HG03064 (cell line): ENCODE measurements around the gene YBX3.

ENCODE experiments used
- ATAC-seq: cut with Tn5 transposase; IDR thresholded peaks from one replicate; pipeline ENCODE4 v1.9.1; 2021; ENCODE audit warnings: low read depth; ENCODE audit not compliant: unreplicated experiment

The YBX3 gene

GRCh38 chr12:10673659-10674384 is 49.3 kb downstream of the YBX3 start, which contains the start of gene STYK1:
TSS of gene STYK1 (minus strand) at chr12:10674052. CDS start at chr12:10634618, 39,434 bp downstream.
- peak; percentile 57 for ATAC-seq

- no peak for ATAC-seq
Observed at GRCh38 chr12:10672231-10672868, 50.8 kb downstream of the YBX3 start.

DNA sequence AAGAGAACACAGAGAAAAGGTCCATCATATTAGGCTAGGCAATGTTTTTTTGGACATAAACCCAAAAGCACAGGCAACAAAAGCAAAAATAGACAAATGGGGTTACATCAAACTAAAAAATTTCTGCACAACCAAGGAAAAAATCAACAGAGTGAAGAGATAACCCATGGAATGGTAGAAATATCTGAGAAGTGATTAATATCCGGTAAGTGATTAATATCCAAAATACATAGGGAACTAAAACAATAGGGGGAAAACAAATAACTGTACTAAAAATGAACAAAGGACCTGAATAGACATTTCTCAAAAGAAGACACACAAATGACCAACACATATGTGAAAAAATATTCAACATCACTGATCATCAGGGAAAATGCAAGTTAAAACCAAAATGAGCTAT is 53.6 kb downstream of the YBX3 start:
- no peak for ATAC-seq

- no peak for ATAC-seq
Observed at GRCh38 chr12:10668526-10668925, 54.6 kb downstream of the YBX3 start.

- ATAC-seq, result no peak
Observed at GRCh38 chr12:10667581-10667980, 55.5 kb downstream of the YBX3 start.

GRCh38 chr12:10664499-10664898 is 58.6 kb downstream of the YBX3 start:
- ATAC-seq, result no peak

DNA sequence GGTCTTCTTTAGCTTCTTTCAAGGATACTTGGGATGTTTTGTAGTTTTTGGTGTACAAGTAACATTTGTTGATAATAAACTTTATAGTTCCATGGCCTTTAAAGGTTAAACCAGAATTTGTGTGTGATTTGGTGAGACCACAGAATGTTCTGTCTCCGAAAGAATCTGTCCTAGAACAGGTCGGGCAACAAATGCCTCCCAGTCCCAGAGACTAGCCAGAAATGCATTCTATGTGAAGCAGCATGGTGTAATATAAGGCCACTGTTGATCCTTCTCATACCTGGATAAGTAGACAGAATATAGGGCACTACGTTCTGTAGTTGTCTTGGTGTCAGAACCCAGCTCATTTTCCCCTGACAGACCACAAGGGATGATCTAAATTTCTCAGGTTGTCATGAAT is 59.3 kb downstream of the YBX3 start:
- ATAC-seq, result no peak

DNA sequence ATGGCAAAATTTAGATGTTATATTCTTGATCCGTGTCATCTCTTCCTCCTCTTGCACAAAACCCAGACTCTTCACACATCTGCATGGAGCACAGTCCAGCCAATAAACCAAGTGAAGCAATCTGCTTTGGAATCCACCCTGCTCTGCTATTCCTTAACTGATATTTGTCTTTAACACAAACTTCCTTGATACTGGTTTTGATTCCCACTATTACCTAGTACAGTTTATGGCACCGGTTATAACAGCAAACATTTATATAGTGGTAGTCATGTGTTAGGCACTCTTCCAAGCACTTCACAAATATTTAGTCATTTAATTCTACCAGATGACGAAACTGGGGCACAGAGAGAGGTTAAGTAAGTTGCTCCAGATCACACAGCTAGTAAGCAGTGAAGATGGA is 61.8 kb downstream of the YBX3 start:
- ATAC-seq, result no peak

- no peak for ATAC-seq
Observed at GRCh38 chr12:10654003-10654402, 69.1 kb downstream of the YBX3 start.

- ATAC-seq, result no peak
Observed at GRCh38 chr12:10652192-10652591, 70.9 kb downstream of the YBX3 start.
